ENCODE data around the gene DDX59.

The DDX59 gene

DNA sequence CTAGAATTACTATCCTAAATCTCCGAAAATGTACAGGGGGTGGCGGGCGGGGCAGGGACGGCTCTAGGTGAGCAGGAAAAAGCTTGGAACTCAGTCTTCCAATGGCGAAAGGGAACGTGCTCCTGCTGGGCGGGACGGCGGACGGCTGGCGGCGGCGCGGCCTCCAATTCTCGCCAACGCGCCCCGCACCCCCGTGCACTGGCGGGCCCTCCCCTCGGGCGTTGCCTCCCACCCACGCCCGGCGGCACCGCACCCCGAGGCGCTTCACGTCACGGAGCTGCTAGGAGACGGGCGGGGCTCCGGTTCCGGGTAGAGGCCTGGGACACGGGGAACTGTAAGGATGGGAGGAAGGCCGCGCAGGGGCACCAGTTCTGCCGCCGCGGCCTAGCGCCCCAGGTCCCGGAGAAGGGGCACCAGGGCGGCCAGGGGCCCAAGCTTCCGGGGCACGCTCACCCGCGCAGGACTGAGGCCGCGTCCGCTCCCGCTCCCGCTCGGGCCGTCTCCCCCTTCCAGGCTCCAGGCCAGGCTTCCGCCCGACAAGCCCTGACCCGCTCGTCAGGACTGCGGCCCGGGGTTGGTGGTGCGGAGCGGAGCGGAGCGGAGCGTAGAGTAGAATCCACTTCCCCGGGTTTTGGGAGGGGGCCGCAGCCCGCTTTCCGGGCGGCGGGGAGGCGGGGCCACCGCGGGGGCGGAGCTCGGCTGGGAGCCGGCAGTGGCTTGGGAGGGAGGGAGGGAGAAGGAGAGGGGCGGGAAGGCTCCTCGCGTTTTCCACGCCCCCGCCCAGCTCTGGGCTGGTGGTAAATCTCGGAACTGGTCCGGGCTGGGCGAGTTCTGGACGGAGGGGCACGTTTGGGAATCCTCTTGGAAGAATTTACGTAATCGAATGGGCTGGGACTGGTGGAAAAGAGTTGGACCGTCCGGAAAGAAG, at the start of gene DDX59:
TSS of gene DDX59 (minus strand) at position 594 of the 928 bp plus-strand sequence. CDS start 3,167 bp downstream, outside the sequence.
- DNase-seq, result peak; percentile 98

DNA sequence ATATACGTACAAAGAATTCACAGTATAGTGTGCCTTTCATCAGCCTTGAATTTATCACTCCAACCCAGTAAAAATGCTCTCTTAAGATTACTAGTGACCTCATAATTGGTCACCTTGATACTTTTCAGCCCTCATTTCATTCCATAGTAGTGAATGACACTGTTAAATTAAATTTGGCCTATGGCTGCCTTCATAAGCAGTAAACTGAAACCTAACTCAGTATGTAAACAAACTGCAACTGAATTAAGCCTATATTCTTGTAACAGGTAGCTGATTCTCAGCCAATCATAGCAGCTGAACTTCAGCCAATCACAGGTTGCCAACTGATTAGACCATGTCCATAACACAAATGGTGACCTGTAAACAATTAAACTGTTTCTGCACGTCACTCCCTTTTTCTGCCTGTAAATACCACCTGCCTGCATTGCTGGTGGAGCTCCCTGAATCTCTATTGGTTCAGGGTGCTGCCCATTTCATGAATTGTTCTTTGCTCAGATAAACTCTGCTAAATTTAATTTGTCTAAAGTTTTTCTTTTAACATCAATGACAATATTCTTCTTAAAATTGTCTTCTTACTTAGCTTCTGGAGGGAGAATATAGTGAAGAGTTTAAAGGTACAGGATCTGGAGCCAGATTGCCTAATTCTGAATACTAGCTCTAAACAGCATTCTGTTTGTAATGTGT, 44.9 kb upstream of the DDX59 start:
- DNase-seq, result no peak

DNA sequence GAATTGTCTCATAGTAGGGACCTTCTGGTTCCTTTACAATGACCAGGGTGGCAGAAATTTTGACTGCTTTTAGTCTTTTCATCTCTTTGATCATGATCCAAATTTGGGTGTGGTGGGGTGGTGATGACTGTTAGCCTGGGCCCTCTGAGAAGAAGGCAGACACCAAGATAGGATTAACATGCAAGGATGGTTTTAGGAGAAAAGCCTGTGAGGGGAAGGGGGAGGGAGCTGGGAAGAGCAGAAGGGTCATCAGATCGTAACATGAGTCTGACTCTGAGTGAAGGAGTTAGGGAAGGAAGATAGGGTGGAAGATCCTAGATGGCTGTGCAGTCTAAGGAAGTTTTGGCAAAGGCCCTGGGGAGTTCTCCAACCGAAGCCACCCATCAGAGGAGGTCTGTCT, 40.5 kb upstream of the DDX59 start:
- DNase-seq, result no peak

DNA sequence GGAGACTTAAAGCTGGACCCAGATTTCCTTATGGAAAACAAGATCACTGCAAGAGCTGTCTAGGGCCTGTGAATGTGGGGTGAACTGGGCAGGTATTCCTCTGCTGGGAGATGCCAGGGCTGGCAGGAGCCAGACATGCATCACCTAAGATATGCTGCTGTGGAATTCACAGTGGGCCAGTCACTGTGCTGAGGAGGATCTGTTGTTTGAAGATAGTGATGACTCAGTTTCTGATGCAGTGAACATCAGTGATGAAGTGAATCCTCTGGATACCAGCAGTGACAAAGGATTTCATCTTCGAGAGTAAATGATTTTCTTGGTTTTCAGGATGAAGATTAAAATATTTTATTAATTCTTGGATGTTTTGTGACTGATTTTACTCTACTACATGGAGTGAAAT, 39.1 kb upstream of the DDX59 start:
- DNase-seq, result no peak

DNA sequence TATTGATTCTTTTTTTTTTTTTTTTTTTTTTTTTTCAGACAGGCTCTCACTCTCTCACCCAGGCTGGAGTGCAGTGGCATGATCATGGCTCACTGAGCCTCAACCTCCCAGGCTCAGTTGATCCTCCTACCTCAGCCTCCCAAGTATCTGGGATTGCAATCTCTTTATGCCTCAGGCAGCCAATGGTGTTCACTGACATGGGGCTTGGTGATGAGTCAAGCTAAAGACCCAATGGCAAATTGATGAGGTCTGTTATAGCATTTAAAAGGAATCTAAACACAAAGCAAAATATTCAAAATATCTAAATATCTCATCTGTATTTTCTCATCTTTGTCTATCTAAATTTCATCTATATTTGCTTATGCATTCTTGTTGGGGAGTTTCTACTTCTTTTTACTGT, 38.5 kb upstream of the DDX59 start:
- DNase-seq, result no peak

DNA sequence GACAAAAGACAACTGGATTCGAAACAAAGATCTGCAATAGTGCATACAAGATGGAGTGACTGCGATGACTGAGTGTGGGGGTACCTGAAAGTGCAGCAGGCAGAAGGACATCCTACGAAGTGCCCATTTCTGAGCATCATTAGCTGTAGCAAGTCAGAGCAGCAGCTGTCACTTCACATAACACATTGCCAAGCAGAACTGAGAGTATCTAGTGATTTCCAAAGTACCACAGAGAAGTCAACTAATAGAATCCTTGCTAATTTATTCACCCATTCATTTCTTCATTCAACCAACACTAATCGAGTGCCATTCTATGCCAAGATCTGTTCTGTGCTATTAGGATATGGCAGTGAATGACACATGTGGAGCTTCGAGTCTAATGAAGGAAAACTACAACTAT, 37.4 kb upstream of the DDX59 start:
- DNase-seq, result no peak

DNA sequence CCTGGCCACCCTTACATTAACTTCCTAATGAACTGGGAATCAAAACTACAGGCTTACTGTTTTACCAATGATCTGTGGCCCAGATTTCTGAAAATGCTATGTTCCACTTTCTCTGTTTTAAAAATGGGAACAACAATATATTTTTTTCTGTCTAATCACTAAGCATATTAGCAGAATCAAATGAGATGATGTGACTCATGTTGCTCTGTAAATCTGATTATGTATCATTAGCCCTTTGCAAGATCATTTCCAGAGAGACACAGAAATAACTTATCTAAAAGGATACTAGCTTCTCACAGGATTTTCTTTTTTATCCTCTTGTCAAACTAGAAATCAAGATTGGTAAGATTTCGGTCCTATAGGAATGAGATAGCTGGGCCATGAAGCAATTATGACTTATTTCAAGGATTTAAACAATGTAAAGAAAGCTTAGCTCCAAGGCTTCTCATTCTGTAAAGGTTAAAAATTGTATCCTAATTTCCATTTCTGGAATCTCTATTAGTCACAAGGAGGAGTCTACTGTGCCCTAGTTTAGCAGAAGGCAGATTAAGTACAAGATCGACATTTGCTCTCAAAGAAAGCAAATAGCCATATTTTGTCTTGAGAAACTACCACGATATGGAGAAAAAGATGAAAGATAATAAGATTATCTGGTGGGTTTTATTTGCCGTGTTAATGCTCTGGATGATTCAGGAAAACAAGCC, 36.6 kb upstream of the DDX59 start:
- DNase-seq, result no peak

DNA sequence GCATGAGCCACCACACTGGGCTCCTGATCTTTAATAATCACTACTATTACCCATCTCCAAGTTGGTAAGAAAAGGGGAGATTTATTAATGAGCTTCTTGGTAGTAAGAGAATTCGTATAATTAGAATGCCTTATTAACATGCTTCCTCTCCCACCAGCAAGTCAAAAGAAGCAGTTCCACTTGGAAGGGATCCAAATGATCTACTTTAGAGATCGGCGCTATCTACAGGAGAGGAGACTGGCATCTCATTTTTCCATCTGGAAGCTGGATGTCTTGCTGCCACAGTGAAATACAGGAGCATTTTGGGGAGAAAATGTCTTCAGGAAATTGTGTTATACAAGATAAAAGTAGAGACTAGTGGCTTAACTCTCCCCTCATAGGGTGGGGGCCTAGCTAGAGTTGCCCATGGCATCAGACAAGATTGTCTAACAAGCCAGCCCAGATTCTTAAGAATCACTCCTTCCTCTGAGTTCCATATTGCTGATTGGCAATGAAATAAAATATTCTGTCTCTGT, 35.3 kb upstream of the DDX59 start:
- no peak for DNase-seq

DNA sequence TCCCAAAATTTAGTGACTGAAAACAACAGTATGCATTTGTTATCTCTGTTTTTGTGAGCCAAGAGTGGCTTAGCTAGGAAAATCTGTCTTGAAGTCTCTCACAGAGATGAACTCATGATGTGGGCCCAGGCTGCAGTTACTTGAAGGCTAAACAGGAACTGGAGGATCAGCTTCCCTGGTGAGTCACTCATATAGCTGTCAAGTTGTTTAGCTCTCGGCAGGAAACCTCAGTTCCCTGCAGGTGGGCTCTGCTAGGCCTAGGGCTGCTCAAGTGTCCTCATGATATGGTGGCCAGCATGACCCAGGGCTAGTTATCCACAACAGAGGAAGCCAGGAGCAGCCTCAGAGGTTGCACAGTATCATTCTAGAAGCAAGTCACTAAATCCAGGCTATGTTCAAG, 30.2 kb upstream of the DDX59 start:
- no peak for DNase-seq

DNA sequence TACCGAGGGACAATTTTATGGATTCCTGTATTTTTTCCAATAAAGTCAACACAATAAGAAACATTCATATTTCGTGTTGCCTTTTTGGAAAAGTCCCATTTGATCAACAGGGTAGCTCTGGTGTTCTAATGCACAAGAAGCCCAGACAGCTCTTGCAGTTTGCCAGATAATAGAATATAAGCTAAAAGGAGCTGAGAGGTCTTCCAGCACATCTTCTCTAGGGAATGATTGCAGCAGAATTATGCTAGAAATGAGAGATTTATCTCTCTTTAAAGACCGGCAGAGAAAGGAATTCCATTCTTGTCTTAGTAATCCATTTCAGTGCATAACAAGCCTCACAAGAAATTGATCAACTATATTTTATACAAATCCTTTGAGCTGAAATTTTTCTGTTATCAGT, 25.0 kb upstream of the DDX59 start:
- no peak for DNase-seq

DNA sequence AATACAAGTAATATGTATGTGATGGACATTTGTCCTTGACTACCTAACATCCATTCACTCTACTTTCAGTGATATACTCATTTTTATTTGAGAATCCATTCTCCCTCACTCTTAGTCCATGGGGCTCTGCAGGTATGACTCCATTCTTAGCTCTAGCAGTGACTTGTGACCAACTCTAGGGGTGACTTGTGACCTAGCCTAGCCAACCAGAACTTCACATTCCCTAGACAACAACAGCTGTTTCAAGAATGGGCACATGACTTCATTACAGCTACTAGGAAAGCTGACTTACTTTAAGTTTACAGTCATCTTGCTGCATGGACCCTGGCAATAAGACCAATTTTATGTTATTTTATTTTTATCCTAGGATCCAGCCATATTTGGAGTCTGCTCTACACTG, 23.6 kb upstream of the DDX59 start:
- DNase-seq, result no peak

DNA sequence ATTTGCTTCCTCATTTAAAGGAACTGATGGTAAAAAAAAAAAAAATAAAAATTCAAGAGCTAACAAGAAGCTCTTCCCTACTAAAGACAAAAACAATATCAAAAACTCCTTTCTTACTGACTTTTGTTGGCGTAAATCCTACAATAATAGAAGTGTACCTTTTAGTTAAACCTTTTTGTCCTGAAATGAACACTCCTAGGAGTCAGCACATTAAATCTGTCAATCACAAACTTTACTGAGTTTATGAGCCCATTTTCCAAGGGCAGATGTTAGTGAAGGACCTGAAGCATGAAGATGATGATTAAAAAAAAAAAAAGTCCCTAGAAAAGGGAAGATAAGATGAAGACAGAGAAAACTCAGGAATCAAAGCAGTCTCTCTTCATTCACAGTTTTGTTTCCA, 22.6 kb upstream of the DDX59 start:
- DNase-seq, result no peak

DNA sequence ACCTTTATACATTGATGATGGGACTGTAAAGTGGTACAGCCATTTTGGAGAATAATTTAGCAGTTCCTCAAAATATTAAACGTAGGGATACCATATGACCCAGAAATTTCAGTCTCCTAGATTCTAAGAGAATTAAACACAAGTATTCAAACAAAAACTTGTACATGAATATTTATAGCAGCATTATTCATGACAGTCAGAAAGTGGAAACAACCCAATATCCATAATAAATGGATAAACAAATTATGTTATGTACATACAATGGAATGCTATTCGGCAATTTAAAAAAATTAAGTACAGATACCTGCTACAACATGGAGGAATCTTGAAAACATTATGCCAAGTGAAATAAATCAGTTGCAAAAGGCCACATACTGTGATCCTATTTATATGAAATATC, 16.9 kb upstream of the DDX59 start:
- no peak for DNase-seq

DNA sequence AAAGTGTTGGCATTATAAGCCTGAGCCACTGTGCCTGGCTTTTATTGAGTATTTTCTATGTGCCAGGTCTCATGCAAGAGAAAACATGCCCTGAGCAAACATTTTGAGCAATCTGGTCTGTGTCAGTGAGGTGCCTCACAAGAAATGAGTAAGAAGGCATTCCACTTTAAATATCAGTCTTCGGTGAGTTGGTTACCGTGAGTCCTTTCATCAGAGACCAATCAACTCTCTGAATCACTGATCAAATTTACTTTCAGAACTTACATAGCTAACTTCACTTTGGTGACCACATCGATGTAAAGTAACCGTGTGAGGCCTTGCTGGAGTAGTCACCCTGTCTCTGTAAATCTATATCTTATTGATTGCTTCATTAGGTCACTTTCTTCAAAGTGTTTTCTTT, 14.3 kb upstream of the DDX59 start:
- no peak for DNase-seq

DNA sequence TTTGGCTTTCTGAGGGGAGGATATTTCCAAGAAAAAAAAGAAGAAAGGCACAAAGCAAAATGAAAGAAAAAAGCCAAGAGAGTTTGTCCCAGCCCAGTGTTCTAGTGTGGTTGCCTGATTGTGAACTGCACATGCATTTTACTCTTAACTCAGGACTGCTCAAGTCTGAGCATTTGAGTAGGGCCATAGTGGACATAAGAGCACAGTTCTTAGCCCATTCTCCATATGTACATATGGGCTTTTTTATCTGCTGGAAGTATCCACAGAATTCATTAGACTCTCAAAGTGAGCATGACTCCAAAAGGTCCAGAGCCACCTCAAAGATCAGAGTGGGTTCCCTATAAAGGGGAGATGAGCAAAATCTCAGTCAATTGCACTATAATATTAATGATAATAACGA, 13.6 kb upstream of the DDX59 start:
- DNase-seq, result no peak

DNA sequence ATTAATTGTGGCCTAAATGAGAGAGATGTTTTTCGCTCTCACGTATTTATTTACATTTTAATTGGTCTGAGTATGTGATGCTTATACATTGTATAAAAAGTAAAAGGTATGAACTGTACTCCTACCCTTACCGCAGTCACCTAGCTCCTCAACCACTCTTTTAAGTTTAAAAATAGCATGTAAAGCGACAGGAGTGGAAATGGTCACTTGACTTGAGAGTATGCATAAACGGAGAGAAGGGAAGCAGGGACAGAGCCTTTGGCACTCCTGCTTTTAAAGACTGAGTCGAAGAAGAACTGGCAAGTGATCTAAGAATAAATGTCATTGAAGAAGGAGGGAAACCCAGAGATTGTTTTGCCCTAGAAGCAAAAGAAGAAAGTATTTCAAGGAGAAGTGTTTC, 11.5 kb upstream of the DDX59 start:
- no peak for DNase-seq

DNA sequence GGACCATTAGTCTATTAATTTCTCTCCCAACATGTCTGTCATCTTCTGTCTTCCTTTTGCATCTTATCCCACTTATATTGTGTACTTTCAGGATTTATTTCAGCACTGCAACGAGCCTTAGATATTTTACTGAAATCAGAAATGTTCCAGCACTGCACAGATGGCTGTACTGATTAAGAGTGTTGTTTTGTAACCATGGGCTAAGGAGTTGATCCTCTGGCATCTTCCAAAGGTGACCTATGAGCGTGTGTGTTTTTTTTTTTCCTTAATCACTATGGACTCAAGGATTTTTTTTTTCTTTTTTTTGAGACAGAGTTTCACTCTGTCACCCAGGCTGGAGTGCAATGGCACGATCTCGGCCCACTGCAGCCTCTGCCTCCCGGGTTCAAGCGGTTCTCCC, 7.1 kb upstream of the DDX59 start:
- DNase-seq, result no peak

DNA sequence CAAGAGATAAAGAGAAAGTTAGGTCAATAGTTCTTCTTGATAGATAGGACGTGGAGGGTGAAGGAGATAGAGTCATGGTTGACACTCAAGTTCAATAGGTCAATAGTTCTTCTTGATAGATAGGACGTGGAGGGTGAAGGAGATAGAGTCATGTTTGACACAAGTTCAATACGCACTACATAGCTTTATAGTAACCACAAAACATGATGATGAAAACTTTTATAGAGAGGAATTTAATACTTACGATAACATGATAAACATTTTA, 5.8 kb upstream of the DDX59 start:
- DNase-seq, result no peak

DNA sequence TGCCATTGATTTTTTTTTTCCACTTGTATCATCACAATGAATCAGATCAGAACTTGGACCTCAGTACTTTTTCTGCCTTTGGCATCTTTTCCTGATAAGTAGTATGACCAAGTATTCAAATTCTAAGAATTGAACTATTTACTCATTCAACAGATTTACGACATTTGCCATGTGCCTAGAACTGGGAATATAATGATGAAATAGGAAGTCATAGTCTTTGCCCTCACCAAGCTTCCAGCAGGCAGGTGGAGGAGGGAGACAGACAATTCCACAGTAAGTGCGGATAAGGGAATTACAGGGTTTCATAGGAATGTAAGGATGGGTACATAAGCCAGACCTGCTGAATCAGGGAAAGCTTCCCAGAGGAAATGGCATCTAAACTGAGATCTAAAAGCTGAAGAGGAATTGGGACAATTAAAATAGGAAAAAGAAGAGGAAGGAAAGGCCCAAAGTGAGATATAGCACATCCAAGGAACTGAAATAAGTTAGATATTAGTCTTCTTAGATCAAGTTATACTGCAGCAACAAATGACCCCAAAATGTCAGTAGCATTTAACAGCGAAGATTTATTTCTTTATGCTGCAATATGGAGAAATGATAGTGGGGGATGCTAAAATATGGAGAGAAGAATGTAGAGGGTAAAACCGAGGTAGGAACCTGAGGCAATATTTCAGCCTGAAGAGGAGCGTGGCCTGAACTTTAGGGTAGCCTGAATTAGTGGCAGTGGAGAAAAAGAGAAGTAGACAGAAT, 5.3 kb upstream of the DDX59 start:
- DNase-seq, result no peak

DNA sequence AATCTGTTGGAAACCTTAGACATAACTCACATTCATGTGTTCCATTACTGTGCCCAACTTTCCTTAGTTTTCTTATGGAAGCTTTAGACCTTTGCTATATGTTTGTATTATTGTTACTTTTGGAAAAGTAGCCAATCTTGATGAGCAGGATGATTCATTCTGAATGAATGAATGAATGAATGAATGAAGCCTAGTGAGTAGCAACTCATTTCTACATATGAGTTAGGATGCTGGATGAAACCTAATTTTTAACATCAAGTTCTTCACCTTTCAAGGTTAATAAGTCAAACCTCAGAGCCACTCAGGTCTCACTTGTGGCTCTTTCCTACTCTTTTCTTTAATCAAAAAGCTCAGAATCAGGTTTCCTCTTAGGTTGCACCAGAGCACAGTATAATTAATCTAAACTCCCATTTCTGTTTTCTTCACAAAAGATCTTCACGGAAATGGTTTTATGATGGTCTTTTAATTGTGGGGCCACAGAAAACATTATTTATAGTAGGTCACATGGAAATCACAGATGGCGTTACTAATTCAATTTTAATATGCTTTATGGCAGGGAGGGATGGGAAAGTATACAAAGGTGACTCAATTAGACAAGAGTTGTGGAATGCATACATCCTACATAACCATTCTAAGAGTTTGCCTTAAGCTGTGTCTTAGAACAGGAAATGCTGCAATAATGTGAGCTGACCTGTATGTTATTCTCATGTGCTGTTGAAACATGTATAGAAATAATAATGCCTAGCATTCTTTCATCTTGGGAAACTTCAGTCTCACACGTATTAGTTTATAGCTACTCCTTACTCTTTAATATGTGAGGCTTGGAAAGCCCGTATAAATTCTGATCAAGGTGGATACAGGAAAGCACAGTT, 4.5 kb upstream of the DDX59 start:
- DNase-seq, result no peak

DNA sequence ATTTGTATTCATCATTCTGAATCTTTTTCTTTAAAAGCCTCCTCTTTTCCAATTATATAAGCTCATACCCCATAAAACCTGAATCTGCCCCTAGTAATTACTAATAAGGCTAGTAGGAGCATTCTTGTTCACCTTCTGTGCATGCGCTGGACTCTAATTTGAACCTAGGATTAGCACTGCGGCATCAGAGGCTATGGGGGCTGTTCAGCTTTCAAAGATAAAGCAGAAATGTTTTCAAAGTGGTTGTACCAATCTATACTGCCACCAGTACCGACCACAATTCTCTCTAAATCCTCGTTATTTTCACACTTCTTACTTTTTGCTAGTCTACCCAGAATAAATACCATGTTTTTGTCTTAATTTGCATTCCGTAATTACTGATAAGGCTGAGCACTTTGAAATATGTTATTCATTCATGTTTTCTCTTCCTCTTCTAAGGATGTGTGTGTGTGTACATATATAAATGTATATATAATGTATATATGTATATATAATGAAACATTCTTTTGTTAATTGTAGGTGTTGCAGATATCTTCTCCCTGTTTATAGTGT, 1.6 kb upstream of the DDX59 start:
- DNase-seq, result no peak
